Stomach (tissue), 9 donors: ENCODE results near the gene SEMA4G. TPM values are rescaled to one million over a fixed set of nuclear protein-coding genes. Genes with fewer than 3 reads are reported as not detected.

Experiments
- DNase-seq, 2 donors: peaks; one replicate each; pipeline versions ENCODE4 v3.0.0 to v3.0.0-alpha.2; 2013 to 2019
- H3K27ac ChIP-seq, 5 donors: fragments of 200-600 bp in 4 of 5; sonication (generic) in 4 of 5; one replicate each; pipeline ENCODE4 v1.5.1; 2013 to 2019; ENCODE audit warnings: mild to moderate bottlenecking in 1 of 5, moderate library complexity in 1 of 5
- H3K27me3 ChIP-seq, 3 donors: fragments of 200-600 bp; sonication (generic); one replicate each; pipeline ENCODE4 v1.5.1; 2017 to 2019; ENCODE audit warnings: mixed run types in 1 of 3
- H3K36me3 ChIP-seq, 4 donors: fragments of 200-600 bp; sonication (generic); 1 replicate in 3 of 4; 2 replicates in 1 of 4; pipeline ENCODE4 v1.5.1; 2016 to 2019
- H3K4me1 ChIP-seq, 4 donors: fragments of 200-600 bp; sonication (generic); one replicate each; pipeline ENCODE4 v1.5.1; 2016 to 2019
- H3K4me3 ChIP-seq, 4 donors: fragments of 200-600 bp; sonication (generic) in 3 of 4; one replicate each; pipeline ENCODE4 v1.5.1; 2016 to 2019; ENCODE audit warnings: mild to moderate bottlenecking in 1 of 4
- H3K9me3 ChIP-seq, 4 donors: fragments of 200-600 bp; sonication (generic); one replicate each; pipeline ENCODE4 v1.5.1; 2016 to 2019
- CTCF ChIP-seq, 7 experiments: fragments of 450-650 bp in 4 of 7; fragments of 200-600 bp in 3 of 7; sonication (generic) in 3 of 7; IDR thresholded peaks; one replicate each; pipeline ENCODE4 v1.5.1; 2016 to 2019; ENCODE audit warnings: antibody characterized with exemption in 7 of 7, control low read depth in 2 of 7, mild to moderate bottlenecking in 1 of 7
- EP300 ChIP-seq: sonication (generic); formaldehyde crosslinking; IDR thresholded peaks from one replicate; pipeline ENCODE4 v1.6.1; 2017; ENCODE audit warnings: antibody characterized with exemption
- POLR2A ChIP-seq, 4 donors: fragments of 450-650 bp; IDR thresholded peaks; one replicate each; pipeline ENCODE4 v1.6.1; 2016; ENCODE audit warnings: antibody characterized with exemption in 4 of 4, control low read depth in 2 of 4, mild to moderate bottlenecking in 1 of 4, moderate library complexity in 1 of 4
- POLR2AphosphoS5 ChIP-seq, 3 donors: sonication (generic); formaldehyde crosslinking; IDR thresholded peaks; one replicate each; pipeline ENCODE4 v1.6.1; 2016; ENCODE audit warnings: antibody characterized with exemption in 3 of 3
- WGBS, 5 donors: extraction: QIAGEN DNeasy Blood & Tissue Kit in 3 of 5; methylation state at CpG; one replicate each; pipeline versions ENCODE4 v1.1.5 to v1.1.7; 2013 to 2018; 5-methylcytosine and 5-hydroxymethylcytosine counted together
- intact Hi-C: fragments of 100-400 bp; cut with DNase I; formaldehyde crosslinking; loops from one replicate; pipeline ENCODE4 v1.15.1; 2023; ENCODE audit warnings: low total_unique reads
- polyA plus RNA-seq, 3 donors: library from polyadenylated mRNA; stranded (reverse); fragments of 200-250 nt; gene quantifications; one replicate each; pipeline ENCODE4 v1.2.3, GENCODE V29; 2013
- total RNA-seq, 5 donors: library from RNA; depleted of rRNA; stranded (reverse); fragments of >200 nt; gene quantifications; one replicate each; pipeline versions ENCODE4 v1.1.0 to v1.2.3, GENCODE V29; 2014 to 2016
- donor health status: healthy with polysubstance abuse.
- donor health status: Bipolar disorder and iron deficiency.
- donor health status: healthy.

The SEMA4G gene
- total and polyA plus RNA-seq, 8 donors, result 5.1 to 96.3 (median 7.6) TPM

GRCh38 chr10:101000915-101001658, 31.8 kb downstream of the SEMA4G start:
- Histone ChIP-seq H3K36me3 (peaks cover 21 to 38% (median 37%) of the 10 kb centered on the region in 4 donors), H3K27ac (peak overlapping the region; percentile 97 to 100 (median 100)), H3K9me3 (no peaks in the 10 kb centered on the region), H3K27me3 (no peaks in the 10 kb centered on the region), H3K4me3 (peak overlapping the region; percentile 68 to 89 (median 88)), H3K4me1 (peaks cover 44 to 78% (median 62%) of the 10 kb centered on the region in 4 donors)
- 18 to 36% (median 27%) methylated on average over 12 of the region's 12 CpGs for WGBS, 5 donors
- intact Hi-C loops, result no loop called here
- TF ChIP-seq CTCF (IDR thresholded peaks at IDR 0.05) (no peak), POLR2AphosphoS5 (IDR thresholded peaks at IDR 0.05) (peak; percentile 92 to 97 (median 95)), POLR2A (IDR thresholded peaks at IDR 0.05) (no peak), EP300 (peak; percentile 32)
- peak; percentile 71 to 93 for DNase-seq

GRCh38 chr10:101001659-101002035, 32.3 kb downstream of the SEMA4G start:
- Histone ChIP-seq H3K9me3 (no peaks in the 10 kb centered on the region), H3K4me1 (peaks cover 39 to 74% (median 58%) of the 10 kb centered on the region in 4 donors), H3K4me3 (peak overlapping the region; percentile 25 to 88 (median 48)), H3K27me3 (no peaks in the 10 kb centered on the region), H3K27ac (peak overlapping the region; percentile 69 to 100 (median 100)), H3K36me3 (peaks cover 27 to 44% (median 43%) of the 10 kb centered on the region in 4 donors)
- intact Hi-C loops, result no loop called here
- 57 to 83% (median 67%) methylated on average over 5 of the region's 5 CpGs for WGBS, 5 donors
- TF ChIP-seq POLR2A (IDR thresholded peaks at IDR 0.05) (no peak), EP300 (no peak), CTCF (IDR thresholded peaks at IDR 0.05) (no peak), POLR2AphosphoS5 (IDR thresholded peaks at IDR 0.05) (no peak)
- DNase-seq, result no peak

GRCh38 chr10:101002456-101002855, 33.2 kb downstream of the SEMA4G start:
- Histone ChIP-seq H3K4me1 (peaks cover 41 to 74% (median 60%) of the 10 kb centered on the region in 4 donors), H3K27me3 (no peaks in the 10 kb centered on the region), H3K9me3 (no peaks in the 10 kb centered on the region), H3K4me3 (no peak overlapping the region), H3K27ac (peak overlapping the region in 4 of 5 donors; percentile 97 to 100 (median 100)), H3K36me3 (peaks cover 35 to 52% (median 51%) of the 10 kb centered on the region in 4 donors)
- WGBS, 5 donors, result 80 to 92% (median 82%) methylated on average over 5 to 11 of the region's 11 CpGs
- TF ChIP-seq CTCF (IDR thresholded peaks at IDR 0.05) (no peak), POLR2A (IDR thresholded peaks at IDR 0.05) (no peak), EP300 (no peak), POLR2AphosphoS5 (IDR thresholded peaks at IDR 0.05) (no peak)
- DNase-seq, result no peak
- intact Hi-C loops, result no loop called here

GRCh38 chr10:101003639-101004206, 34.4 kb downstream of the SEMA4G start:
- DNase-seq, result no peak
- intact Hi-C loops, result no loop called here
- Histone ChIP-seq H3K4me3 (no peak overlapping the region), H3K27ac (peak overlapping the region in 3 of 5 donors; percentile 97 to 100 (median 100)), H3K9me3 (no peaks in the 10 kb centered on the region), H3K27me3 (no peaks in the 10 kb centered on the region), H3K36me3 (peaks cover 36 to 52% (median 51%) of the 10 kb centered on the region in 4 donors), H3K4me1 (peaks cover 39 to 75% (median 62%) of the 10 kb centered on the region in 4 donors)
- TF ChIP-seq POLR2AphosphoS5 (IDR thresholded peaks at IDR 0.05), result no peak
- 91 to 94% (median 94%) methylated on average over 13 to 18 of the region's 18 CpGs for WGBS, 5 donors
